Brain pericyte (primary cell): ENCODE data around the gene IFNA2.
"Not testable (repeated sequence)": the region's sequence is repeated elsewhere in the genome, so short reads cannot be mapped to it uniquely, and the experiment has no call there.

ENCODE experiments used
- DNase-seq: peaks from one replicate; pipeline ENCODE4 v3.0.0-alpha.2; 2012; ENCODE audit warnings: low read depth, low spot score

The IFNA2 gene

GRCh38 chr9:21385131-21385670 is at the start of gene IFNA2:
Gene IFNA2 (minus strand): TSS chr9:21385398. CDS start chr9:21385329, 69 bp downstream.
- no peak for DNase-seq

GRCh38 chr9:21435015-21435383 is 49.8 kb upstream of the IFNA2 start:
- not testable (repeated sequence) for DNase-seq

DNA sequence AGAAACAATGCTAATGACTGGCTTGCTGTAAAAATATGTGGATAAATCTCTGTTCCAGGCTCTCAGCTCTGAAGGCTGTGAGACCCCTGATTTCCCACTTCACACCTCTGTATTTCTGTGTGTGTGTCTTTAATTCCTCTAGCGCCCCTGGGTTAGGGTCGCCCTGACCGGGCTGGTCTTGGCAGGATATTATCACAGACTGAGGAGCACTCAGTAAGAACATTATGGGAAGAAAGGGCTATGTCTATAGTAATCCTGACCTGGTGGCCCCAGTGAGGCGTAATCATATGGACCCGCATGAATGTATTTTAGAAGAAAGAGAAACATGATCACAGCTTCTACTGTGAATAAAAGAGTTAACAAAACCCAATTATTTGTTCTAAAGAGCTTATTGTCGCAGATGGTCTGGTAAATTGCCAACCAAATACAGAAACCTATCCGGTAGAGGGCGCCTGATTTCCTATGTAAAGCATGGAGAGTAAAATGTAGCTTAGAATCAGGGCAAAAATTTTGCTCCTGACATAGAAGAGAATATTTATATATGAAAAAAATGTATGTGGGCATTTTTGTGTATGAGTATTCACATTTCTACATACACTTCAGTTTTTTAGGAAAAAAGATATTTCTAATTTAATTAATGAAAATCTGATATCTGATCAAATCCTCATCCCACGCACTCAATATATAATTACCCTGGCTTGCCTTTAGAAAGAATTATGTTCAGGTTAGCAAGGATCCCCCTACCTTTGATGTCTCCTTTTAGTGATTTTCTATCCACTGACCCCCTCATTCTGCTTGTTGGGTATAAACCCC is 49.2 kb upstream of the IFNA2 start:
- DNase-seq, result peak; percentile 6

DNA sequence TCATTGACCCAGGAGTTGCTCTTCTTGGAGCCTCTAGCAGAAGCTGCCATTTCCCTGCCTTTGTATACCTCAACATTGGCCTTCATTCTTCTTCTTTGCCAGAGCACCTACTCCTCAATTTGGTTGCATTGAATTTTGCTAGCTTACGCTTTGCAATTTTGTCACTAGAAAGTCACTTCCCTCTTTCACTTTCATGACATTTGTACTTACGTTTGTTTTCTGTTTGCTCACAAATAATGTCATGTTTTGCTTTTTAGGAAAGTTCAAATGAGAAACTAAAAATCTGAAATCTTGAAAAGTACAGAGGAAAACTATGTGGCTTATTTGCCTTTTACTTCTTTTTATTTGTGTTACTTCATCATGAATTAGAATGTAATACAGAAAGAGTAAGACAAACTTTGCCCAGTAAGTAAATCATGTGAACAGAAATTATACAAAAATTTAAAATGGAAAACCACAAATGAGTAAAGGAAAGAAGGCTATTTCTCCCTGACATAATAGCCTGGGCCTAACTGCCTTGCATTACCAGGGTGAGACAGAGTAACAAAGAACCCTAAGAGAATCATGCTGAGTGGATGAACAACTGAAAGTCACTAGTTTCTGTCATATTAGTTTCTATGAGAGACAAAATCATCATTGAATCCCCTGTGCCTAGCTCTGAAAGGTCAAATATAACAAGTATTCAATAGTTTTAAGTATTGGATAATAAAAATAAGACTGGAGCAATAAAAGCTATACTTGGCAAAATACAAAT is 47.7 kb upstream of the IFNA2 start:
- DNase-seq, result no peak

DNA sequence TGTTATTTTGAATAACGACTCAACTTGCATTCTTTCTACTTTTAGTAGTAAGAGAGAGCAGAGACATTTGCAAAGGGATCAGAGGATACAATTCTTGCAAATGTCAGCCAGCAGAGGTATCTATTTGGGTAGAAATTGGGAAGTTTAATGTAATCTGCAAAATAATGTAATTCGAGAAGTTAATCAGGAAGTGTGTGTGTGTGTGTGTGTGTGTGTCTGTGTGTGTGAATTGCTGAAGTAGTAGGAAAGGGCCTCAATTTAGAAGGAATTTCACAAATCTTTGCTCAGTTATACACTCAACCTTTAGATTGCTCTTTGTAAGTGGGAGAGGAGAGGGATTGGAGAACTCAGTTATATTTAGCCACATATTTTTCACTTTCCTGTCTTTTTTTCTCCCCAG is 44.0 kb upstream of the IFNA2 start:
- no peak for DNase-seq

DNA sequence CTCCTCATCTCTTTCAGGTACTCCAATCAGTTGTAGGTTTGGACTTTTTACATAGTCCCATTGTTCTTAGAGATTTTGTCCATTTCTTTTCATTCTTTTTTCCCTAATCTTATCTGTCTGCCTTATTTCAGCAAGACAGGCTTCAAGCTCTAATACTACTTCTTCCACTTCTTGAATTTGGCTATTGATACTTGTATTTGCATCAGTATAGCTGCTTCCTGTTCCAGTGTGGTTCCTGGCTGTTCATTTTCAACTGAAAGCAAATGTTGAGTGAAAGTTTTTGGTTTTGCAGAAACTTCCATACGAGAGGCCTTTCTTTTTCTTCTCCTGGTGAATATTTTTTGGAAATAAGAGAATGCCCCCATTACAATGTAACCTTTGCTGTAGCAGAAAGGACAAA is 43.0 kb upstream of the IFNA2 start:
- no peak for DNase-seq

DNA sequence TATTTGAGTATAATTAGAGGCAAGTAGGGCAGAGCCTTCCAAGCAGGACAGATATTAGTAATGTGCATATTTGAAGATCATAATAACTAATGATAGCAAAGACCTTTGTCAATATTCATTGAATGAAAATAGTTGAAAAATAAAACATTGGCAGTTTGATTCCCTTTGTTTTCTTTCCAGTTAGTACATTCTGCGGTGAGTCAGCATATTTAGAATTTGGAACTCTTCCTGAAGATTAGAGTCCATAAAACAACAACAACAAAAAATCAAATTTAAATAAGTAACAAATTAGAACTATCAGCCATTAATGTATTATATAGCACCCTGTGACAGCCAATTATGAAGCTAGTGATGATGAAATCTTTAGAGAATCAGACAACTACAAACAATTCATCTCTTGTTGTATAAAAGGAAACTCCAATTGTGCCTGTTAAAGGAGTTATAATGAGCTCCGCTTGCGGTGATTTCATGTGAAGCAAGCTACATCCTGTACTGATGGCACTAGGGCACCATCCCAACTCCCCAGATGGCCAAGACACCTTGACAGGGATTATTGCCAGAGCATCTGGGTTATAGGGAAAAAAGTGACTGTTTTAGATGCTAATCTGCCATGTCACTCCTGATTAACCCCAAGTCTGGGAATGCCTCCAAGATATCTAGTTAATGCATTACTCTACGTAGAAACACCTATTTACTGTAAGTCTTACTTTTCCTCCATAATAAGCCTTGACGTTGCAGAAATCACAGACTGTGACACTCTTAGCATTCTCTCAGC is 30.5 kb upstream of the IFNA2 start:
- DNase-seq, result no peak

DNA sequence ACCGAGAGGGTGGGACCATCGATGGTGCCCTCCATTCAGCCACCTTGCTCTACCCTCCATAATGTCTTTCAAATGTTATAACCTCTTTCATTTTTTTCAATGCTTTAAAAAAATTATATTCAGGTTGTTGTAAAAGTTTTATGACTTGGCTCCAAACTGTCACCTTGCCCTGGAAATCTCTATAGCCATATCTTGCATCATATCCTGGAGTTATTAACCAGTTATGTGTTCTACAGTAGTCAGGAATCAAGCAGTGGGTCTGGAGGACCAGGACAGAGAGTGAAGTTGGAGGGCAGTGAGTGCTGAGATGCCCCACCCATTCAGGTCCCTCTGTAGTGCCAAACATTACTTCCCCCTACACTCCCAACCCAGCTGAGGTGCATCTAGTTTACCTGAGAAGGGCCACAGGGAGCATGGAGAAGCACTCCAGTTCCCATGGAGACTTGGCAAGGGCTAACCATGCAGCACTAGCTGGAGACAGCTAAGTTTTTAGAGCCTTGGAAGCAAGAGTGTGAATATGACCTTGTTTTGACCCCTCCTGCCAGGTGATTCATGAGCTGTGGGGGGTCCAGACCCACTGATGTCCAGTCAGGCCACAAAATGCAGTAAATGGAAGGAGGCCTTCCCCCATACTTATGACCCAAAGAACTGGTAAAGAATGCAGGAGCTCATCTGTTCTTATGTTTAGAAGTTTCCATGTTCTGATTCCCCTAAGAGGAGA is 29.2 kb upstream of the IFNA2 start:
- DNase-seq, result no peak

GRCh38 chr9:21413624-21414023 is 28.4 kb upstream of the IFNA2 start:
- no peak for DNase-seq

GRCh38 chr9:21413151-21413550 is 28.0 kb upstream of the IFNA2 start:
- DNase-seq, result no peak

DNA sequence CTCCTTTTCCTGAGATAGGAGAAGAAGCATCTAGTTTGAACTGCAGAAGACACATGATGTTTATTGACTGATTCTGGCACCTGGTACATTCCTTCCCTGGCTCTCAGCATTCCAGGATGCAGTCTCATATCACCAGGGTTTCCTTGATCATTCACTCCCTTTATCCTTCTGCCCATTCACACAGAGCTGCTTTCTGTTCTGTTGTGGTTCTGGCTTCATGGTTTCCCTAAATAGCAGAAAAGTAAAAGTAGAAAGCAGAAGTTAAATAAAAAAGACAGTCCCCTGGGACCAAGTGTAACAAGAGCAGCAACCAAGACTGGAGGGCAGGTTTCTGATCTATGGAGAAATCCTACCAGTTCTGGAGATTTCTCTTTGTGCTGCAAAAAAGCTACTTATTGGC is 26.9 kb upstream of the IFNA2 start:
- no peak for DNase-seq

- no peak for DNase-seq
Measured at GRCh38 chr9:21408817-21409216, 23.6 kb upstream of the IFNA2 start, which contains the start of gene IFNA8. Gene IFNA8 (plus strand): TSS chr9:21409117. CDS start chr9:21409177, 60 bp downstream.

DNA sequence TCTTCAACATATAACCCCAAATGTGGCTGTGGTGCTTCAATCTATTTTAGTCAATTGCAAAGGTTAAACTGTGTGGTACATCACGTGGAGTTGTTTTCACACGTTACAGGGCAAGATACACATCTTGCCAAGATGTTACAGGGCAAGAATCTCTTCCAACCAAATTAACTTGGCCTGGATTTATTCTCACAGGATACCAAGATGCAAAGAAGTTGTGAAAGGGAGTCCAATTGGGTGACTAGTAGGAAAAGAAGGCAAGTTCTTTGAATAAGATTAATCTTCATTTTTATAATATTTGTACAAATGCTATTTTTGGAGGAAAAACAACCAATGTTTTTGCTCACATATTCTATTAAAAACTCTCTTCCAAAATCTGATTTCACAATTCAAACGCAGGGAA is 18.9 kb upstream of the IFNA2 start:
- no peak for DNase-seq

GRCh38 chr9:21402386-21403251 is 17.4 kb upstream of the IFNA2 start:
- no peak for DNase-seq

- DNase-seq, result no peak
Measured at GRCh38 chr9:21399956-21400355, 14.8 kb upstream of the IFNA2 start.

DNA sequence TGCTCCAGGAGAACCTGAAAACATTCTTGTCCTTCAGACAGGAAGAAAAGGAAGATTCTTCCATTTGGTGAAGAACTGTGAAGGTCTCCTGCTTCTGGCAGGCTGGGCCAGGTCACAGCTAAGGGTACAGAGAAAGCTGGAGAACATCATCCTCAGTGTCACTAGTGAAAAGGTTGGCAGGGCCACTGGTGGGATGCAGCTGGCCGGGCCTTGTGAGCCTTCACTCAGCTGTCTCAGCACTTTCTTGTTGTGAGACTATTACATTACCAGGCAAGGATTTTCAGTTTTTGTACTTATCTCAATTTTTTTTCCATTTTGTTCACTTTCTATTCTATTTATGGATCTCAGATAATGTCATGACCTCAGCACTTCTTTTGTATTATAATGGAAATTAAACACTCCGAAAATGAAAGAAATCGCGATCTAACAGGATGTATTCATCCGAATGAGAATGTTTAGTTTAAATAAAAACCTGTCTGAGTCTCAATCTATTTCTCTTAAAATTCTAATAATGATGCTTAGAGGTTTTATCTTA is 13.8 kb upstream of the IFNA2 start:
- no peak for DNase-seq

DNA sequence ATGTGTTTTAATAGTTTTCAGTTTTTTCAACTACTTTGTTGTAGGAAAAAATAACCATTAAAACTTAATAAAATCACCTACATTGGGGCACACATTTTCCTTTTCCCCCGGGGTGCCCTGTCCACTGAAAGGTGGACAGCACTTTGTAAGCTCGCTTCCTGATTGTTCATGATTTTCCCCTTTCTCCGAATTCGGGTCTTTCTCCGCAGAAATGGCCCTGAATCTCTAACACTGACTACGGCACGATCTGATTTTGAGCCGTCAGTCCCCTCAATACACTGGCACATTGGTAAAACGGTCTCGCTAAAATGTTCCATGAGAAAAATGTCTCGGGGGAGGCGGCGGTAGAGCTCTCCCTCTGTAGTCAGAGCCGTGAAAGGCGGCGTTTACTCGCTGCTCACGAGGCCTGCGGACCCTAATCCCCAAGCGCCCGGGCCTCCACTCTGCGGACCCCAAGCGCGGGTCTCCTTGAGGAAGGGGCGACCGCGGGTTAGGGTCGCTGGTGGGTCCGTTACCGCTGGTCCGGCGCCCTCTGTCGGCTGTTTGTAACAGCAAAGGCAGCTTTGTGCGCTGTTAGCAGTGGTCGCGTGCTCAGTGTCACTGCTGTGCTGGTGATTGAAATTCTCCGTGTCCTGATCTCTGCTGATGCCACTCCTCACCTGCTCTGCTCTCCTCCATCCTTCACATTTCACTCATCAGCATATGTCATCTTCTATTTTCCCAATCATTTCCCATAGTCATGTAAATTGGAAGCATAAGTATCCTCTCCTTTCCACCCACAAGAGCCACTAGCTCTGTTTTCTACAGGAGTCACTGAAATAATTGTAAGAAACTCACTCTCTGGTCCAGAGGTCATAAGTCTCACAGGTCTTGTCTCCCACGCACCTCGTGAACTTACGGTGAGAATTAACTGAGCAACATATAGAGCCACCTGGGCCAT is 10.8 kb upstream of the IFNA2 start:
- DNase-seq, result no peak

DNA sequence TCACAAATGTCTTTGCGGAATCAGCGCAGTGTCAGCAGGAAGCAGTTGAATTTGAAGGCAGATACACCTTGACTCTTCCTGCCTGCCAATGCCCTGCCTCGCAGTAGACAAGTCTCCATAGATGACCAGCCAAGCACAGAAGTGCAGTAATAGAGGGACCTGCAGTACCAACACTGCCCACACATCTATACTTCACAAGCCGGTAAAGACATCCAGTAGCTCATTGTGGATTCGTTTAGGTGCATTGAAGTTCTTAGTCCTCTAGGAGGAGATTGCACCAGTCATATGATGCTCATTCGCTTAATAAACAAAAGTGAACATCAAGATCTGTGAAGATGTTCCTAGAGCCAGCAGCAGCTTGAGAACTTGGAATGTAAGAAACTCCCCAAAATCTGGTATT is 7.1 kb upstream of the IFNA2 start:
- no peak for DNase-seq

DNA sequence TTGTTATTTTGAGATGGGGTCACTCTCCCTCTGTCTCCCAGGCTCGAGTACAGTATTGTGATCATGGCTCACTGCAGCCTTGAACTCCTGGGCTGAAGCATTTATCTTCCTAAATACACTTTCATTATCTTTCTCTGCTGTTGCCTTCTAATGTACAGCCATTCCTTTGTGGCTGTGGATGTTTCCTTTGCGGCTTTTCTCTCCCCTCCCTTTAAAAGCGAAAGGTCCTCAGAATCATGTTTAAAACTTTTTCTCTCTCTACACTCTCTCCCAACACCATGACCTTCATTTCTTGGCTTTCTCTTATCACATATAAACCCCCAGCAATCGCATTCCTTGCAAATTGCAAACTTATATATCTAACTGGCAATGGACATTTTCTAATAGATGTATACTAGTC is 1.6 kb downstream of the IFNA2 start:
- no peak for DNase-seq
